NCI-H2227 (cell line): ENCODE results near the gene ATAT1.
"Not testable (repeated sequence)": the region's sequence is repeated elsewhere in the genome, so short reads cannot be mapped to it uniquely, and the experiment has no call there.

Experiments
- DNase-seq: peaks from one replicate; lab custom pipeline; 2025; ENCODE audit not compliant: unreplicated experiment; lab: John Stamatoyannopoulos, UW

The ATAT1 gene

GRCh38 chr6:30647242-30648116 lies 20.8 kb downstream of the ATAT1 start:
- peak; percentile 93 for DNase-seq

GRCh38 chr6:30651143-30651542 lies 24.5 kb downstream of the ATAT1 start:
- no peak for DNase-seq

DNA sequence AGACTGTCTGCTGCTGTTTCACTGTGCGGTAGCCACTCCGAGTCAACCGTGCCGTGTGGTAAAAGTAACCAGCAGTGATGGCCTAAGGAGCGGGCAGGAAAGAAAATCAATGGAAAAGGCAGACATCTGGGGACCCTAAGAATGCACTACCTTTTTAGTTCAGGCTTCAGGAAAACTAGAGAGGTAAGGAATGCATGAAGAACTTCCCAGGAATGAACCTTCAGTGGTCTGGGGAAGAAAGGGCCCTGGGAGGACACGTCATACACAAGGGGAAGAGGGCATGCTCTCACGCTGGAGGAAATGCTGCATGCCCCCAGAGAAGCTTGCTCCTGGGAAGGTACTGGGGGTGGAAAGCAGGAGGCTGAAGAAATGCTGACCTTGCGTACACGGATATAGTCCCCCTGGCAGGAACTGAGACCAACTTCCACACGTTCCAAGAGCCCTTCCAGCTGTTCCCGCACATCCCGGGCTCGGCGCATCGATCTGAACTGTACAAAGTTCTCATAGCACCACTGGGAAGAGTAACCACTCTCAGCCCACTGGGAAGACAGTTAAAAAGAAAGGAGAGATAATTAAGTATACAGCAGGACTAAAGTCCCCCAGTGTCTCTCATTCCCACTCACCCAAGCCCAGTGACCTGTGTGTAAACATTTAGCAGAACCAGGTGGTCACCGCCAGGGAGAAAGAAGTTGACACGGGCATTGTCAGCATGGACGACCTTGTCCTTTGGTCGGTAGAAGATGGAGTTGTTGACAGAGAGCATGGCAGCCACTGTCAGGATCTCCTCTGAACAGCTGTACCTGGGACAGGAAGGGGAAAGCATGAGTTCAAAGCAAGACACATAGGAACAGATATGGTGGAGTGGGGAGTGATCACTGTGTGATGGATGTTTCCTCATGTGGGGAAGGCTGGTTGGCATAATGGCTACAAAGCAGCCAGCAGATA lies 28.4 kb downstream of the ATAT1 start:
- DNase-seq, result no peak

GRCh38 chr6:30655743-30656094 lies 29.0 kb downstream of the ATAT1 start:
- no peak for DNase-seq

DNA sequence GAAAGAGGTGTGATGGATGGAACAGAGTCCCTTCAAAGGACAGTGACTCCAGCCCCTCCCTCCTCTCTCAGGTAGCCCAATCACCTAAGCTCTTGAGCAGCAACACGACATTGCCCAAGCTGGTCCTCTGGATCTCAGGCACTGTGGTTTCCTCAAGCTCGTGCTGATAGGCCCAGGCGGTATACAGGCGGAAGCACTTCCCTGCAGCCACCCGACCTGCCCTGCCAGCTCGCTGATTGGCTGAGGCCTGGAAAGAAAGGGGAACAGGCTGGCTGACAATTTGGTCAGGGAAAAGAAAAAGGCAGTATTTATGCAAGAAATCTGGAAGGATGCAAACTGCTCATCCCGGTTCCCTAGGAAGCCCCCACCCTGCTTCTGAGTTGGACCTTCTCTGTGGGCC lies 29.8 kb downstream of the ATAT1 start:
- no peak for DNase-seq

GRCh38 chr6:30657454-30657853 lies 30.8 kb downstream of the ATAT1 start:
- DNase-seq, result no peak

- not testable (repeated sequence) for DNase-seq
These were observed 31.2 kb downstream of the ATAT1 start for GRCh38 chr6:30657922-30658321.

GRCh38 chr6:30664994-30665767 lies 38.5 kb downstream of the ATAT1 start:
- no peak for DNase-seq

GRCh38 chr6:30666300-30666699 lies 39.6 kb downstream of the ATAT1 start:
- not testable (repeated sequence) for DNase-seq

- no peak for DNase-seq
These were observed 44.3 kb downstream of the ATAT1 start for GRCh38 chr6:30670760-30671527.

- DNase-seq, result peak; percentile 98
These were observed 46.0 kb downstream of the ATAT1 start, which contains the start of gene DHX16 for GRCh38 chr6:30672445-30673253. DHX16 (minus strand) TSS chr6:30673006; CDS start chr6:30672841, 165 bp downstream.

DNA sequence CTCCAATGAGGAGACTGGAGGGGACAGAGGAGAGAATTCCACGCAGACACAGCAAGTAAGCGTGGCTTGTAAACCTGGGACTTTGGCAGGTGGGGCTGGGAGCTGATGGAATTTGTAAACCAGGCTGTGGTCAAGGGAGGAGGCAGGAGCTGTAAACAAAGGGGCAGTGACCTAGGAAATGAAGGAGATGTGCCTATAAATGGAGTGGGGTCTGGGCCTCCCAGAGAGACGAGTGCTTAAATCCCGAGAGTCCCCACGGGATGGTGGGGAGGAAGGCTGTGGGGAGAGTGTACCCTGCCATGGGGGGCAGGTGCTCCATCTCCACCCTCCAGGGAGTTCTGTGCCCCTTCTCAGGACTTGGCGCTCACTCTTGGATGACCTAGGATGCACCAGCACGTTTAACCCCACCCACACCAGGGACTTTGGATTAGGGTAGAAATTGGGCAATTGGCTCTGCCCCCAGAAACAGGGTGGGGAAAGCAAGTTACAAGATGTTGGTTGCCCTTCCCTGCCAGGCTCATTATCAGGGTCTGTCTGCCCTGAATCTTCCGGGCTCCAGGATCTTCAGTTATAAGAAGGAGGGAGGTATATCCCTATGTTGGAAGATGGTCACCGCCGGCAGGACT lies 50.1 kb downstream of the ATAT1 start:
- DNase-seq, result no peak

- peak; percentile 76 for DNase-seq
These were observed 52.5 kb downstream of the ATAT1 start for GRCh38 chr6:30678964-30679726.

GRCh38 chr6:30679765-30680535 lies 53.3 kb downstream of the ATAT1 start:
- DNase-seq, result no peak

GRCh38 chr6:30681766-30682142 lies 55.1 kb downstream of the ATAT1 start:
- no peak for DNase-seq

DNA sequence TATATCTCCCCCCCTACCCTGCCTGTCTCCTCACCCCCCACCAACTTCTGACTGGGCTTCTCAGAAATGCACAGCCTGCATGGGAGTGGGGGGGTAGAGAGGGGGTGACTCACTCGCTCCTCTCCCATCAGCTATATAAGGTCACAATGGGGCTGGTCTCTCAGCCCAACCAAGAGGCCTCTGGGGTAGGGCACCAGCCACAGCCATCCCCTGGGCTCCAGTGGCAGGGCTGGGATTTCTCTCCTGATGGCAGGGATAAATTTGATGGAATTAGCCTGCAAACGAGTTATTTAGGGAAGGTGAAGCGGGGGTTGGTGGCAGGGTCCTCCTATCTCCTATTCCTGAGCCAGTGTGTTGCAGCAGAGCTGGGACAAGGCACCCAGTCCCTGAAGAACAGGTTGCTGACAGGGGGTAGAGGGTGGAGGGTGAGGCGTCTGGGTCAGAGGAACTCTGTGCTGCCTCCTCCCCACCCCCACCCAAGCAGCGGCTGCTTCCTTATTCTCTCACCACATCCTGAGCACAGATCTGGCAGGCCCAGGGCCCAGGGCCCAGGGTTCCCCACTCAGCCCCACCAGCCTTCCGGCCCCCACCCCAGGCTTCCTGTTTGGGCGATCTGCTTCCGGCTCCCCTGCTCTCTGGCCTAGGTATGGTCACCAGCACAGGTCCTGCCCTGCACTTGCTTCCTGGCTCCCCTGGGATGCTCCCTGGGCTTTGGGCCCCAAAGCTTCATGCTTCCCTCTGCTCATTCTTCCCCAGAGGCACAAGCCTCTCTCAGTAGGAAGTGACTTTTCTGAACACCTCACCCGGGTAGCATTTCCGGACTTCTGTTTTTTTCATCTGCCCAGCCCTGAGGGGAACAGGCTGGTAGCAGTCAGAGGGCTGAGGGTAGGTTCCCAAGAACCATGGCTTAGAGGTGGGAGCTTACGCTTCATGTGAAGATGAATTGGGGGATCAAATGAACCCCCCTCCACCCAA lies 55.8 kb downstream of the ATAT1 start:
- no peak for DNase-seq
